Endometrial microvascular endothelial cells (primary cell): Measurements from ENCODE around the gene DENND5B. TPM values are rescaled to one million over a fixed set of nuclear protein-coding genes. Genes with fewer than 3 reads are reported as not detected.
"Not testable (repeated sequence)": the region's sequence is repeated elsewhere in the genome, so short reads cannot be mapped to it uniquely, and the experiment has no call there.

Experiments
- in situ Hi-C: cut with HindIII; loops from 2 replicates; pipeline ENCODE4 v1.10.0; 2017; ENCODE audit warnings: low sequenced_read_pairs, low pct_unique_long_range_greater_than_20kb; ENCODE audit errors: inconsistent ontology term
- total RNA-seq: library from RNA; depleted of rRNA; stranded (reverse); fragments of >200 nt; gene quantifications from one replicate; pipeline ENCODE4 v1.2.3, GENCODE V29; 2015; ENCODE audit errors: inconsistent ontology term

The DENND5B gene
- 16.4 TPM for total RNA-seq

DNA sequence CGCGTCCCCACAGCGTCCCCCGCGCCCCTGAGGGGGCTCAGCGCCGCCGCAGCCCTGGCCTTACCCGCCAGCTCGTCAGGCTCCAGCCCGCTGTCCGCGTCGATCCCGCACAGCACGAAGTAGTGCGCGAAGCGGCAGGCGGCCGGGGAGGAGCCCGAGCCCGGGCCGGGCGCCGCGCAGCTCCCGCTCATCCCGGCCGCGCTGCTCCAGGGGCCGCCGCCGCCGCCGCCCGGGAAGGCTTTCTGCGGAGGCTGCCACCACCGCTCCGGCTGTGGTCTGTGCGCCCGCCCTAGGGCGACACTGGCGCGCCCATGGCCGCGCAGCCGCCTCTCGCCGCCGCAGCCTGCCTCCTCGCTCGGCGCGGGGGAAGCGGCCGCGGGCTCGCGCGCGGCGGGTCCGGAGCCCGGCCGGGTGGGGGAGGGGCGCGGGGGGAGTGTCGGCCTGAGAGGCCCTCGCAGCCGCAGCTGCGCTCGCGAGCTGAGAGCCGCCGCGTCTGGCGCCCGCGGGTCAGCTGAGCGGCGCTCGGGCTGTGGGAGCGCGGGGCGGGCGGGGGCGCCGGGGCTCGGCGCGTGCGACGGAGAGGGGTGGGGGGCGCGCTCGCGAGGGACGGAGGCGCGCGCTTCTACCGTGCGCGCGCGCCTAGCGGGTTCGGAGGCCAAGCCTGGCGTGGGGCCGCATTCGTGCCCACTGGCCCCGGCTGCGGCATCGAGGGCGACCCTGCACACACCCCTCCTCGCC lies at the start of gene DENND5B:
Gene DENND5B (minus strand): TSS at position 495 of the 738 bp plus-strand sequence. CDS start 304 bp downstream, at position 191.
- in situ Hi-C loops: no loop called here

DNA sequence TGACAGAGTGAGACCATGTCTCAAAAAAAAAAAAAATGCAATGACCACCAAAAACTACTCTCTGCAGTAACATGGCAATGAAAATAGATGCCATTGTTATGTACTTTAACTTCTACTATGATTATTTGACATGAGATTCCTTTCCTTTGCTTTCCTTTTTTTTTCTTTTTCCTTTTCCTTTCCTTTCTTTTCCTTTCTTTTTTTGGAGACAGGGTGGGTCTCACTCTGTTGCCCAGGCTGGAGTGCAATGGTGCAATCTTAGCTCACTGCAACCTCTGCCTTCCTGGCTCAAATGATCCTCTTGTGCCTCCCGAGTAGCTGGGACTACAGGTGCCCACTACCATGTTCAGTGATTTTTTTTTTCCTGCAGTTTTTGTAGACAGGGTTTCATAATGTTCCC lies 43.7 kb upstream of the DENND5B start:
- in situ Hi-C loops: no loop called here

DNA sequence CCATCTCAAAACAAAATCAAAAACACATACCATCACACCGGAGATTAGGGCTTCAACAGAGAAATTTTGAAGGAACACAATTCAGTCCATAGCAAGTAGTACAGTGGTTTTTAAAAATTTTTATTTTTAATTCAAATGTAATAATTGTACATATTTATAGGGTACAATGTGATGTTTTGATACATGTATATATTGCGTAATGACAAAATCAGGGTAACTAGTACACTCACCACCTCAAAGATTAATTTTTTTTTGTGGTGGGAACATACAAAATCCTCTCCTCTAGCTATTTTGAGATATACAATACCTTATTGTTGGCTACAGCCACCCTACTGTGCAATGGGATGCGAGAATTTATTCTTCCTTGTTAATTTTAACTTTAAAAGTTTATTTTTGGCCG lies 42.5 kb upstream of the DENND5B start:
- in situ Hi-C loops: no loop called here

GRCh38 chr12:31631809-31632208 lies 40.9 kb upstream of the DENND5B start:
- in situ Hi-C loops: no loop called here

GRCh38 chr12:31631023-31631724 lies 40.2 kb upstream of the DENND5B start:
- in situ Hi-C loops: no loop called here

DNA sequence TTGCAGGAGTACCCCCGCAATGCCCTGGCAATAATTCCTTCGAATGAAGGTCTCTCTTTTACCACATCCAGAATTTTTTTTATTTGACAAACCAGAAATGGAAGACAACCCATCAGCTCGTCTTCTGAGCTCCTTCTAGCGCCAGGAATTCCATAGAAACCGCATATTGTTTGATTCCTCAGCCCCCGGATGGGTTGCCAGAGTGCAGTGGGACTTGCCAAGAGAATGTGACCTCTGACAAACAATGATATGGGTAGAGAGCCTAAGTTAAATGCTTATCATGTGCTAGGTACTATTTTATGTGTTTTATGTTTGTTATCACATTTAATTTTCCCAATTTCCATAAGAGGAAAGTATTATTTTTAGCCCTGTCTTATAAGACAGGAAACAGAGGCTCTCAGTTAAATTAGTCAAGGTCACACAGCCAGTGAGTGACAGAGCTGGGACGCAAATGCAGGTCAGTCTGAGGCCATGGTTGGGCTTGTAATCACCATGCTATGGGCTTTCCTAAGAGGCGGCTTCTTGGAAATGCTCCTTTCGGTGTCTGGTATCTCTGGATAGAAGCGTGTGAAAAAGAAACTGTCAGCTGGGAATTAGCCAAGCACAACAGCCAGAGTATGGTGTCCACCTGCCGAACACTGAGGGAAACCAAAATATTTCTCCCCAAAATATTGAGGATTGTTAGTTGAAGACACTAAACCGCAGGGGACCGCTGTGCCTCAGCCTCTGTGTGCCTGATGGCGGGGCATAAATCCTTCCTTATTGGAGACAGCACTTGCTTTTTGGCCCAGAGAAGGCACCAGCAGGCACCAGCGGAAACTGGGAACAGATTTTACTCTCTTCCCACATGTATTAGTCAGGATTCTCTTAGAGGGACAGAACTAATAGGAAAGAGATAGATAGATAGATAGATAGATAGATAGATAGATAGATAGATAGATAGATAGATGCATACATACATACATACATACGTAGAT lies 39.1 kb upstream of the DENND5B start:
- in situ Hi-C loops: no loop called here

- in situ Hi-C loops: no loop called here
These were observed 36.6 kb upstream of the DENND5B start for GRCh38 chr12:31627456-31628054.

DNA sequence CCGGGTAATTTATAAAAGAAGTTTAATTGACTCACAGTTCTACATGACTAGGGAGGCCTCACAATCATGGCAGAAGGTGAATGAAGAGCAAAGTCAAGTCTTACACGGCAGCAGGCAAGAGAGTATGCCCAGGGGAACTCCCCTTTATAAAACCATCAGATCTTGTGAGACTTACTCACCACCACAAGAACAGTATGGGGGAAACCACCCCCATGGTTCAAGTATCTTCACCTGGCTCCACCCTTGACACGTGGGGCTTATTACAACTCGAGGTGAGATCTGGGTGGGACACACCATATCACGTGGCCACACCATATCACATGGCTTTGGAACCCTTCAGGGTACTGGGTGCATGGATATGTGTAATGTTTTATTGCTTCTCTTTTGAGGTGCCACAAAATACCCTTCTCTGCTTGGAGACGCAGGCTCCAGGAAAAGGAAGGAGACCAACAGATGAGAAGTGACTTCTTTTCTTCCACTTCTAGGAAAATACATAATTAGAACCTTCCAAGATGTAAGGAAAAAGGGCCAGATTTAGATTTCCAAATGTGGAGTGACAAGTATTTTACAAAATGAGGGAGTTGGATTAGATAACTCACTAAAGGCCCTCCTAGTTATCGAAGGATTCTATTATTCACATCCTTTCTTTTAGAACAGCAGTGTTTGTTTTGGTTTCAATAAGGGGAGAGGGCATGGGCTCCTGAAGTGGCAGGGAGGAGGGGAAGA lies 35.5 kb upstream of the DENND5B start:
- in situ Hi-C loops: no loop called here

- in situ Hi-C loops: no loop called here
These were observed 31.1 kb upstream of the DENND5B start for GRCh38 chr12:31622038-31622437.

DNA sequence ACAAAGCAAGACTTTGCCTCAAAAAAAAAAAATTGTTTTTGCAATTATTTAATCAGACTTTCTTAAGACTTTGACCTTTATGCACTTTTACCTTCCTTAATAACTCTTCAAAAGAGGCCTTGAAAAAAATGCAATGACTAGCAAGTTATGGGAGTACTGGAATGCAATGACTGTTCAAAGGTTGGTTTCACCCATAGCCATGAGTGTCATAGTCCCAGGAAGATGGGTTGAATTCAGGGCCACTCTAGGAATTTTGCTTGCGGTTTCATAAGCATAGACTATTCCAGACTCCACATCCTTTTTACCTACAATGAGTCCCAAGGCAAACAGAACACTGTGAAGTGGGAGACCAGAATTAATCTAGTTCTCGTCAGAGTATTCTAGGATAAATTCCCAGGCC lies 29.4 kb upstream of the DENND5B start:
- in situ Hi-C loops: no loop called here

DNA sequence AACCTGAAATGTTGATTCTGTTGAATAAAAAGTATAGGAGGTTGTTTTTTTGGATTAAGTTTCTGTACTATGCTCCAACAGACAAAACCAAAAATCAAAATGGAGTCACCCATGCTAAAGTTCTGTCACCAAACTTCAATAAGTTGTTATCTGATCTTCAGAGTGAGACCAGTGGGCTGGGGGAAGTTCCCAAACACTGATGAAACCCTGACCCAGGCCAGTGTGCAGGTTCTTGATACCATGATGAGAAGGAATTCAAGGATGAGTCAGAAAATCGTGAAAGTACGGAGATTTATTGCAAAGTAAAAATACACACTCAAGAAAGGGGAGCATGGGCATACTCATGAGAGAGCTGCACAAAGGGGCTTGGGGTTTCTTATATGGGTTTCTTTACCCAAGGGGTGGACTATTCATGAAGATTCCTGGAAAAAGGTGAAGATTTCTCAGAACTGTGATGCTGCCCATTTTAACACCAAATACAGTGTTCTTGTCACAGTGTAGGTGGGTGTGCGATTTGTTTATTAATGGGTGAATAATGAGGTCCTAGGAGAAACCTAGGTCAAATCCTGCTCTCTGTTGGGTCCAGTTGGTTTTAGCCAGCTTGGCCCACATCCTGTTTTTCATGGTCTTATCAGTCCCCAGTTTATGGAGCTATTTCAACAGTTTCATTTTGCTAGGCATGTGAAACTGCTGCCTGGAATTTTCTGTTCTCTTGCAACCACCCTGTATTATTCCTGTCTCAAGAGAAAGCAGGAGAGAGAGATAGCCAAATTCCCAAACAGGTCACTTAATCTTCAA lies 27.5 kb upstream of the DENND5B start:
- in situ Hi-C loops: no loop called here

GRCh38 chr12:31612819-31613218 lies 21.9 kb upstream of the DENND5B start:
- in situ Hi-C loops: no loop called here

DNA sequence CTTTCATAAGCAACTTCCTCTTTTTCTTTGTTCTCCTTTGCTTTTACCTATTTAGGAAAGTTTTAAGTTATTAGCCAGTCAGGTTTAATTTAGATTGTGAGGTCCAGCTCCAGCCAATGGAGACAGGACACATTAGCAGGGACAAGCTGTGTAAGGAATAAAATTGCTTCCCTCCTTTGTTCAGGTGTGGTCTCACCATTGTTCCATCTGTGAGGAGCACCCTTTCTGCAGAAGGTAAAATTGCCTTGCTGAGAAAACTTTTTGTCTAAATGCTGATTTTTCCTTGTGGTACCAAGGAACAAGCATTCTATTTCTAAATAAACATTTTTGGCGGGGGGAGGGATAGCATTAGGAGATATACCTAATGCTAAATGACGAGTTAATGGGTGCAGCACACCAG lies 17.4 kb upstream of the DENND5B start:
- in situ Hi-C loops: not testable (repeated sequence)

GRCh38 chr12:31605531-31605930 lies 14.6 kb upstream of the DENND5B start:
- in situ Hi-C loops: no loop called here

GRCh38 chr12:31603546-31604009 lies 12.6 kb upstream of the DENND5B start:
- in situ Hi-C loops: no loop called here

DNA sequence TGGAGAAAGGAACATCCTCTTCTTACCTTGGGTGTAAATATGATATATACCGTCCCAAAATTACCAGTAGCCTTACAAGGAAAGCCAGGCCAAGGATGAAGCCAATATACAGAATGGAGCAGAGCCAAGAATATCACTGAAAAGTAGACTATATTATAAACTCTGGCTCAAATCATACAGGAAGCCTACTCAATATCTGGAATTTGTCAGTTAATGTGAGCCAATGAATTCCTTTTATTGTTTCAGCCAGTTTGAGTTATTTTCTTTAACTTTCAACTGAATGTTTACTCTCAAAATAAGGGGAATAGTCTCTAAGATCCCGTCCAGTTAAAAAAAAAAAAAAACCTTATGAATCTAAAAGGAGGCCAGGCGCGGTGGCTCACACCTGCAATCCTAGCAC lies 9.8 kb upstream of the DENND5B start:
- in situ Hi-C loops: no loop called here

DNA sequence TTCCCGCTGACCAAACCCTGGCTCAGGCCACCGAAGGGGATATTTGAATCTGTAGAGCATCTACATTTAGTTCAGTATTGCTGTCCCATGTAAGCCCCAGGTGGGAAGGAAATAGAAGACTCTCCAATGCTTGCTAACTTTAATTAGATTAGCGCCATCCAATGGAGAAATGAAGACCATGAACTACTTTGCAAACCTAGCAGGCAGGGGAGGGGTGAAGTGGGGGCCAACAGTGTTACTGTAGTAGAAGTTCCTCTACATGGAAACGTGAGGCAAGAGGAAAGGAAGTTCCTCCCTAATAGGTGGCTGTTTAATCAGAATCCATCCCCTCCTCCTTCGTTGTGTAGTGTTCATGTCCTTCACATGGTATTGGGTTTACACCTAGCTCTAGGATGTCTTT lies 9.3 kb upstream of the DENND5B start:
- in situ Hi-C loops: no loop called here

- in situ Hi-C loops: no loop called here
These were observed 8.1 kb upstream of the DENND5B start for GRCh38 chr12:31599053-31599452.
